Raji (cell line): Measurements from ENCODE around the gene FAIM.

Source experiments
- POLR2A ChIP-seq: IDR thresholded peaks from 2 replicates; pipeline ENCODE4 v1.6.1; 2011; ENCODE audit warnings: low read depth, low read length, control low read depth; ENCODE audit not compliant: insufficient read depth

The FAIM gene

DNA sequence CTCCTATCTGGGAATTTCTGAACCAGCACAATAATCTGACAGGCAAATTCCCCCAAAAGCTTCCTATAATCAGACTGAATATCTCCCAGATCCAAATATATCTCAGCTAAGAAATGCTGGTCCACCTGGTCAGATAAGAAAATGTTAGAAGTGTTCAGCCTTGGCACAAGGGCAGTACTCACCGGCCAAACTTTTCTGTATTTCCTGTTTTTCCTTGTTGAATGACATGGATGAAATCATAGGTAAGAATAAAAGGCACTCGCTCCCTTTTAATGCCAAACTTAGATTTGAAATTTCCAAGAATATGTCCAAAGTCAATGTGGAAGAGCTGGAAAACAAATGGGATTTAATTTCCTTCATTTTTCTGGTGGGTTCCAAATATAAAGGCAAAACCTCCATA, 48.9 kb downstream of the FAIM start:
- TF ChIP-seq POLR2A = no peak

- no peak for TF ChIP-seq POLR2A
Observed at GRCh38 chr3:138668107-138668506, 59.5 kb downstream of the FAIM start.

GRCh38 chr3:138670407-138670806, 61.8 kb downstream of the FAIM start:
- TF ChIP-seq POLR2A = no peak

- no peak for TF ChIP-seq POLR2A
Observed at GRCh38 chr3:138673641-138674530, 65.3 kb downstream of the FAIM start.

GRCh38 chr3:138675393-138675792, 66.8 kb downstream of the FAIM start:
- no peak for TF ChIP-seq POLR2A

DNA sequence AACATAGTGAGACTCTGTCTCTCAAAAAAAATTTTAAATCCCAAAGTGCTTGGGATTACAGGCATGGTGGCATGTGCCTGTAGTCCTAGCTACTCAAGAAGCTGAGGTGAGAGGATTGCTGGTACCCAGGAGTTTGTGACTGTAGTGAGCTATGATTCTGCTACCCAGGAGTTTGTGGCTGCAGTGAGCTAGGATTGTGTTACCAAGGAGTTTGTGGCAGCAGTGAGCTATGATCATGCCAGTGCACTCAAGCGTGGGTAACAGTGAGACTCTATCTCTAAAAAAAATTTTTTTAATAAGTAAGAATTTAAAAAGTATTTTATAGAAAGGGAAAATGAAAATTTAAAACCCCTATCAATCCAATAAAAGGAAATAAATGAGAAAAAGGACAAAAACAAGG, 69.5 kb downstream of the FAIM start:
- no peak for TF ChIP-seq POLR2A

GRCh38 chr3:138678874-138679392, 70.4 kb downstream of the FAIM start:
- TF ChIP-seq POLR2A = no peak

DNA sequence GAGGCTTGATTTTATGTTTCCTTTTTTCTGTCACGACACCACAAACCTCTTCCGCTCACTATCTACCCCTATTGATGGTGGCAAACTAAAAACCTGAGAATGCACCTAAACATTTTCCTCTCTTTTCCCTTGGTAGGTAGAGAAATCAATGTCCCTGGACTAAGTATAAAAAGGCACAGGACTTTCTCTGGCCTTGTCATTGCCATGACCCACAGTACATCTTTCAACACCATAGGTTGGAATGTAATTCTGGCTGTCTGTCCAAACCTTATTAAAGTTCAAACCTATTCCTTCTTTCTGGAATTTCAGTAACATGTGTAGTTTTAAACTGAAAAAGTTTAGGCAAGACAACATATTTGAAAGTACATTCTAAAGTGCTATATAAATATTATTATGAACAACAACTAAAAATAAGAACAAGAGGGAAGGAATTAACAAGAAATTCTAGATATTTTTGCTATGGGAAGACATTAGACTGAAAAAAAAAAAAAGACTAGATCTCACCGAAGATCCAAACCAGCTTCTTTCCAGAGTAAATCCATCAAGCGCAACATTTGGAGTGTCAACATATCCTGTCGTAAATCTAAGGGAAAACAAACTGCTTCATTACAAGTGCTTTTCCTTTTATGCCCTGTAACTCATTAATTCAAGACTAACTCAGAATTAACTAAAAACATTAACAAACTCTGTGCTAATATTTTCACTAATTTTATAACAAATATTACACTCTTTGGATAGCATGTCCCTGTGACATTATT, 73.1 kb downstream of the FAIM start:
- no peak for TF ChIP-seq POLR2A

DNA sequence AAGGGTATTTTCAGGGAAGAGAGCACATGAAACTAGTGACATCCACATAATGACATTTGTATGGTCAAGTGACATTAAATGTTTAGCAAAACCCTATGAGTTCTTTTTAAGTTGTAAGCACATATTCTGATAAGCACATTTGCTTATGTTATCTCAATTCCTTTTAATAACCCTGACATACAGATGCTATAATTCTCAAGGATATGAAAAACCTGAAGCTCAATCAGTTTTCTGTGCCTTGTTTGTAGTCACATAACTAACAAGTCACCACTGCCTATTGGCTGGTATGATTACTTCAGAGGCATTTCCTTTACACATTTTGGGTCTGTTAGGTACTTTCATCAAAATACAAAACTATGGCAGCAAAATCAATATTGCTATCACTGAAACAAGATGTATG, 74.1 kb downstream of the FAIM start:
- TF ChIP-seq POLR2A = no peak
